ENCODE data around the gene CARMIL1. TPM values are rescaled to one million over a fixed set of nuclear protein-coding genes. Genes with fewer than 3 reads are reported as not detected.

CARMIL1 gene
- total RNA-seq, 1 donor from 2014 or later: 1.7 TPM

GRCh38 chr6:25499615-25500235 lies 220.6 kb downstream of the CARMIL1 start:
- intact Hi-C loops (cut with micrococcal nuclease): no loop called here
- H3K27me3 Mint-ChIP-seq (ENCODE audit: insufficient read depth): no peaks in the 10 kb centered on the region

GRCh38 chr6:25503686-25504085 lies 224.5 kb downstream of the CARMIL1 start:
- H3K4me3 Mint-ChIP-seq: no peak overlapping the region
- no peak overlapping the region for H3K27ac Mint-ChIP-seq

More at GRCh38 chr6:25499615-25500235, 220.6 kb downstream of the CARMIL1 start:
- no peak overlapping the region for H3K4me3 Mint-ChIP-seq
- no peaks in the 10 kb centered on the region for H3K4me1 Mint-ChIP-seq (ENCODE audit: low read depth)
- DNase-seq (ENCODE audit: low spot score): no peak
- H3K36me3 Mint-ChIP-seq (ENCODE audit: low read depth): no peaks in the 10 kb centered on the region
- no peaks in the 10 kb centered on the region for H3K9me3 Mint-ChIP-seq
- no peak overlapping the region for H3K27ac Mint-ChIP-seq

GRCh38 chr6:25504661-25505060 lies 225.5 kb downstream of the CARMIL1 start:
- no peak overlapping the region for H3K4me3 Mint-ChIP-seq
- no peaks in the 10 kb centered on the region for H3K27me3 Mint-ChIP-seq (ENCODE audit: insufficient read depth)
- H3K4me1 Mint-ChIP-seq (ENCODE audit: low read depth): no peaks in the 10 kb centered on the region
- intact Hi-C loops (cut with micrococcal nuclease): no loop called here
- no peaks in the 10 kb centered on the region for H3K36me3 Mint-ChIP-seq (ENCODE audit: low read depth)
- H3K27ac Mint-ChIP-seq: no peak overlapping the region
- no peaks in the 10 kb centered on the region for H3K9me3 Mint-ChIP-seq
- no peak for DNase-seq (ENCODE audit: low spot score)

More at GRCh38 chr6:25503686-25504085, 224.5 kb downstream of the CARMIL1 start:
- Mint-ChIP-seq H3K36me3 (ENCODE audit: low read depth) (no peaks in the 10 kb centered on the region), H3K27me3 (ENCODE audit: insufficient read depth) (no peaks in the 10 kb centered on the region), H3K4me1 (ENCODE audit: low read depth) (no peaks in the 10 kb centered on the region), H3K9me3 (no peaks in the 10 kb centered on the region)
- DNase-seq (ENCODE audit: low spot score): no peak
- intact Hi-C loops (cut with micrococcal nuclease): no loop called here

- H3K27me3 Mint-ChIP-seq (ENCODE audit: insufficient read depth): no peaks in the 10 kb centered on the region
- DNase-seq (ENCODE audit: low spot score): no peak
- no peak overlapping the region for H3K4me3 Mint-ChIP-seq
- no peaks in the 10 kb centered on the region for H3K36me3 Mint-ChIP-seq (ENCODE audit: low read depth)
- no peak overlapping the region for H3K27ac Mint-ChIP-seq
- intact Hi-C loops (cut with micrococcal nuclease): no loop called here
- no peaks in the 10 kb centered on the region for H3K9me3 Mint-ChIP-seq
- no peaks in the 10 kb centered on the region for H3K4me1 Mint-ChIP-seq (ENCODE audit: low read depth)
Measured at GRCh38 chr6:25506020-25506419, 226.8 kb downstream of the CARMIL1 start.

GRCh38 chr6:25508051-25508450 lies 228.9 kb downstream of the CARMIL1 start:
- DNase-seq (ENCODE audit: low spot score): no peak
- Mint-ChIP-seq H3K4me3 (no peak overlapping the region), H3K27ac (no peak overlapping the region), H3K36me3 (ENCODE audit: low read depth) (no peaks in the 10 kb centered on the region), H3K4me1 (ENCODE audit: low read depth) (no peaks in the 10 kb centered on the region), H3K9me3 (no peaks in the 10 kb centered on the region), H3K27me3 (ENCODE audit: insufficient read depth) (no peaks in the 10 kb centered on the region)
- intact Hi-C loops (cut with micrococcal nuclease): no loop called here

GRCh38 chr6:25511376-25511775 lies 232.2 kb downstream of the CARMIL1 start:
- no peak overlapping the region for H3K27ac Mint-ChIP-seq
- H3K27me3 Mint-ChIP-seq (ENCODE audit: insufficient read depth): no peaks in the 10 kb centered on the region
- no peaks in the 10 kb centered on the region for H3K4me1 Mint-ChIP-seq (ENCODE audit: low read depth)
- no peaks in the 10 kb centered on the region for H3K36me3 Mint-ChIP-seq (ENCODE audit: low read depth)
- DNase-seq (ENCODE audit: low spot score): no peak
- H3K4me3 Mint-ChIP-seq: no peak overlapping the region
- no peaks in the 10 kb centered on the region for H3K9me3 Mint-ChIP-seq
- intact Hi-C loops (cut with micrococcal nuclease): no loop called here

- Mint-ChIP-seq H3K9me3 (no peaks in the 10 kb centered on the region), H3K4me3 (no peak overlapping the region), H3K4me1 (ENCODE audit: low read depth) (no peaks in the 10 kb centered on the region), H3K36me3 (ENCODE audit: low read depth) (no peaks in the 10 kb centered on the region), H3K27me3 (ENCODE audit: insufficient read depth) (no peaks in the 10 kb centered on the region), H3K27ac (no peak overlapping the region)
- intact Hi-C loops (cut with micrococcal nuclease): no loop called here
- no peak for DNase-seq (ENCODE audit: low spot score)
Measured at GRCh38 chr6:25512560-25512959, 233.4 kb downstream of the CARMIL1 start.

GRCh38 chr6:25519856-25520255 lies 240.7 kb downstream of the CARMIL1 start:
- Mint-ChIP-seq H3K27me3 (ENCODE audit: insufficient read depth) (peaks cover 2% of the 10 kb centered on the region), H3K9me3 (no peaks in the 10 kb centered on the region), H3K4me3 (no peak overlapping the region), H3K36me3 (ENCODE audit: low read depth) (no peaks in the 10 kb centered on the region), H3K4me1 (ENCODE audit: low read depth) (no peaks in the 10 kb centered on the region), H3K27ac (no peak overlapping the region)
- DNase-seq (ENCODE audit: low spot score): no peak
- intact Hi-C loops (cut with micrococcal nuclease): no loop called here

GRCh38 chr6:25524542-25524941 lies 245.4 kb downstream of the CARMIL1 start:
- peaks cover 5% of the 10 kb centered on the region for H3K27me3 Mint-ChIP-seq (ENCODE audit: insufficient read depth)

GRCh38 chr6:25525078-25525477 lies 245.9 kb downstream of the CARMIL1 start:
- Mint-ChIP-seq H3K4me1 (ENCODE audit: low read depth) (no peaks in the 10 kb centered on the region), H3K4me3 (no peak overlapping the region), H3K27ac (no peak overlapping the region), H3K27me3 (ENCODE audit: insufficient read depth) (peaks cover 5% of the 10 kb centered on the region), H3K9me3 (no peaks in the 10 kb centered on the region), H3K36me3 (ENCODE audit: low read depth) (no peaks in the 10 kb centered on the region)
- intact Hi-C loops (cut with micrococcal nuclease): no loop called here
- DNase-seq (ENCODE audit: low spot score): no peak

More at GRCh38 chr6:25524542-25524941, 245.4 kb downstream of the CARMIL1 start:
- H3K4me3 Mint-ChIP-seq: no peak overlapping the region
- H3K36me3 Mint-ChIP-seq (ENCODE audit: low read depth): no peaks in the 10 kb centered on the region
- H3K27ac Mint-ChIP-seq: no peak overlapping the region
- no peaks in the 10 kb centered on the region for H3K4me1 Mint-ChIP-seq (ENCODE audit: low read depth)
- H3K9me3 Mint-ChIP-seq: no peaks in the 10 kb centered on the region
- DNase-seq (ENCODE audit: low spot score): no peak
- intact Hi-C loops (cut with micrococcal nuclease): no loop called here

- intact Hi-C loops (cut with micrococcal nuclease): no loop called here
- H3K4me3 Mint-ChIP-seq: no peak overlapping the region
- H3K36me3 Mint-ChIP-seq (ENCODE audit: low read depth): no peaks in the 10 kb centered on the region
- H3K4me1 Mint-ChIP-seq (ENCODE audit: low read depth): no peaks in the 10 kb centered on the region
- no peak for DNase-seq (ENCODE audit: low spot score)
- no peaks in the 10 kb centered on the region for H3K27me3 Mint-ChIP-seq (ENCODE audit: insufficient read depth)
- no peak overlapping the region for H3K27ac Mint-ChIP-seq
- no peaks in the 10 kb centered on the region for H3K9me3 Mint-ChIP-seq
Measured at GRCh38 chr6:25534942-25535631, 255.9 kb downstream of the CARMIL1 start.

- Mint-ChIP-seq H3K9me3 (no peaks in the 10 kb centered on the region), H3K4me3 (no peak overlapping the region), H3K27ac (no peak overlapping the region), H3K27me3 (ENCODE audit: insufficient read depth) (no peaks in the 10 kb centered on the region), H3K4me1 (ENCODE audit: low read depth) (no peaks in the 10 kb centered on the region), H3K36me3 (ENCODE audit: low read depth) (no peaks in the 10 kb centered on the region)
- DNase-seq (ENCODE audit: low spot score): no peak
- intact Hi-C loops (cut with micrococcal nuclease): no loop called here
Measured at GRCh38 chr6:25535632-25536225, 256.6 kb downstream of the CARMIL1 start.

GRCh38 chr6:25536781-25537180 lies 257.6 kb downstream of the CARMIL1 start:
- Mint-ChIP-seq H3K27me3 (ENCODE audit: insufficient read depth) (no peaks in the 10 kb centered on the region), H3K4me1 (ENCODE audit: low read depth) (no peaks in the 10 kb centered on the region), H3K4me3 (no peak overlapping the region), H3K9me3 (no peaks in the 10 kb centered on the region), H3K36me3 (ENCODE audit: low read depth) (no peaks in the 10 kb centered on the region), H3K27ac (no peak overlapping the region)
- DNase-seq (ENCODE audit: low spot score): no peak
- intact Hi-C loops (cut with micrococcal nuclease): no loop called here

All from activated T-helper 1 cell treated with anti-CD3 and anti-CD28 coated beads, Interleukin-12 subunit alpha, Interleukin-12 subunit beta, Interleukin-2, Interleukin-4 antibody, amounts not matched to agents 30 ng/mL and 10 ng/mL and 1 ng/mL, durations not matched to agents 14 hours and 24 hours and 36 hours (primary cell).